ENCODE data around the gene STK39.

Gene STK39

GRCh38 chr2:168245074-168245825, 2.1 kb downstream of the STK39 start:
- DNase-seq, result no peak

GRCh38 chr2:168244318-168244717, 3.1 kb downstream of the STK39 start:
- in situ Hi-C loops (cut with MboI; ENCODE audit: low pct_unique_long_range_greater_than_20kb, low sequenced_read_pairs), result no loop called here
- DNase-seq, result no peak

More at GRCh38 chr2:168245074-168245825, 2.1 kb downstream of the STK39 start:
- in situ Hi-C loops (cut with MboI; ENCODE audit: low pct_unique_long_range_greater_than_20kb, low sequenced_read_pairs), result no loop called here

DNA sequence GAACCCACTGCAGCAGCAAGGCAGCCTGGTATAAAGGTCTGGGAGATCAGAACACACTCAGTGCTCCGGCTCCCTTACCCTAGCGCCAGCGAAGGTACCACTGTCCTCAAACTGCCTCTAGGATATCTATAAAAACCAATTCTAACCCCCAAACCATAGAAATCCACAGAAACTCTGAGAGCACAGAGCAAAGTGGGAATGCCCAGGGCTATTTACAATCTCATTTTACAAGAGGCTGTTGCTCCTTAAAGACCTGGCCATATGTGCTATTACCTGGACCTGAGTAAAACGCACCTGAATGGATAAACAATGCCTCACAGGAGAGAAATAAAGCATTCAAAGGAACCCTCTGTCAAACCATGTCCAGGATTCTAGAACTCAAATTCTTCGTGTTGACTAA, 4.3 kb downstream of the STK39 start:
- in situ Hi-C loops (cut with MboI; ENCODE audit: low pct_unique_long_range_greater_than_20kb, low sequenced_read_pairs), result no loop called here

DNA sequence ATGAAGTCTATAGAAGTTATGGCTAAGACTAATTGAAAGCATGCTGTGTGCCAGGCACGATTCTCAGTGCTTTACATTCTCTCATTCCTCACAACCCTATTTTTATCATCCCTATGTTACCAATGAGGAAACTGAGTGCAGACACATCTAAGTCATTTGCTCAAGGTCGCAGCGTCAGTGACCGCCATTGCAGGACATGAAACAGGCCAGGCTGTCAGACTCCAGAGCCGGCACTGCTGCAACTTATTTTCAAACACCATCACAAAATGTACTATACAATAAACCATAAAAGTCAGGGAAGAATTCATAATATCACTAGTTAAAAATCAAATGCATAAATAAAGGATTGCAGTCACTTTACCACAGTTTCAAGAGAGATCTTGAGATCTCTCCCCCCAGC, 5.6 kb downstream of the STK39 start:
- DNase-seq, result no peak
- in situ Hi-C loops (cut with MboI; ENCODE audit: low pct_unique_long_range_greater_than_20kb, low sequenced_read_pairs), result no loop called here

More for the DNA sequence above, 4.3 kb downstream of the STK39 start:
- no peak for DNase-seq

DNA sequence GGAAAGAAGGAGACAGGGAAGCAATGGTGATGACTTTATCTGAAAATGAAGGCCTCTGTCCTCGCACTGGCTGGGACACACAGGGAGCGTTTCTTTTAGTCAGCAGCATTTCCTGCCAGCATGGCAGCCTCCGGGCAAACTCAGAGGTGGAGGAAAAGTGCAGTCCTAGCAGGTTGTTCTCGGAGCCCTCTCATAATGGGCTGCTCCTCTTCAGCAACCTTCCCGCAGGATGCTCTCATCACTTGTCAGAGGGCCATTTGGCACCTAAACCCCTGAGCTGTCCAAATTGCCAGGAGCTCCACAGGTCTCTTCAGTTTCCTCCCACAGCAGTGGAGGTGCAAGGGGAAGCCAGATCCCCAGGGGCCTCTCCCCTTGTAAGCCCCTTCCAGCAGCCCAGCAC, 6.2 kb downstream of the STK39 start:
- no peak for DNase-seq
- in situ Hi-C loops (cut with MboI; ENCODE audit: low pct_unique_long_range_greater_than_20kb, low sequenced_read_pairs), result no loop called here

DNA sequence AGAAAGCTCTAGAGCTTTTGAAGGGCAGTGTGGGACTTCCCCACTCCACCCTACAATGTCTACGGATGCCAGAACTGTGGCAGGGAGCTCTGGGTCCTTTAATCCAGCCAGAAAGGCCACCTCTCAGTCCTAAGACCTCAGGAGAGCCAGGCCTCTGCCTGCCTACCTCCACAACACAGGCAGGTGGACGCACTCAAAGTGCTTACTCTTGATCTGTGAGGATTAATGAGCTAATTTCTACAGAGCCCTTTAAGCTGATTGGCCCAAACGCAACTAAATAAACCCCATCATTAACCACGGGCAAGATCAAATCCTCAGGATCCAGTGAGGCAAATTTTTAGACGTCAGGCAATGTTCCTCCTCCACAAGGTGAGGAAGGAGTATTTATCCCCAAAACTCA, 8.1 kb downstream of the STK39 start:
- in situ Hi-C loops (cut with MboI; ENCODE audit: low pct_unique_long_range_greater_than_20kb, low sequenced_read_pairs), result no loop called here
- no peak for DNase-seq

DNA sequence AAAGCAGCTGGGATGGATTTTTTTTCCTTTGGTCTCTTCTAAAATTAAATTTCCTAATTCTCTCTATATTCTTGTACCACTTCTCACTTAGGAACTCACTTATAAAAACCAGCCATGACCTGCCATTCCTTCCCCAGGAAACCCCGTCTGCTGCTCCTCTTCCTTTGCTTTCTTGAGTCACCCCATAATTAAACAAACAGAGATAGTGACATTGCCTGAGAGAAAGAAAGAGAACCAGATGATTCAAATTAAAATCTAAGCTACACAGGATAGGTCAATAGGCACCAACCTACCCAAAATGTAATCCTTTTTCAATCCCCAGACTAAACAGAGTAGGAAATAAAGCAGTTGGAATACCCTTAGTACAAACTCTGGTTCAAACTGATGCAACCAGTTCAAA, 9.7 kb downstream of the STK39 start:
- DNase-seq, result no peak
- in situ Hi-C loops (cut with MboI; ENCODE audit: low pct_unique_long_range_greater_than_20kb, low sequenced_read_pairs), result no loop called here

DNA sequence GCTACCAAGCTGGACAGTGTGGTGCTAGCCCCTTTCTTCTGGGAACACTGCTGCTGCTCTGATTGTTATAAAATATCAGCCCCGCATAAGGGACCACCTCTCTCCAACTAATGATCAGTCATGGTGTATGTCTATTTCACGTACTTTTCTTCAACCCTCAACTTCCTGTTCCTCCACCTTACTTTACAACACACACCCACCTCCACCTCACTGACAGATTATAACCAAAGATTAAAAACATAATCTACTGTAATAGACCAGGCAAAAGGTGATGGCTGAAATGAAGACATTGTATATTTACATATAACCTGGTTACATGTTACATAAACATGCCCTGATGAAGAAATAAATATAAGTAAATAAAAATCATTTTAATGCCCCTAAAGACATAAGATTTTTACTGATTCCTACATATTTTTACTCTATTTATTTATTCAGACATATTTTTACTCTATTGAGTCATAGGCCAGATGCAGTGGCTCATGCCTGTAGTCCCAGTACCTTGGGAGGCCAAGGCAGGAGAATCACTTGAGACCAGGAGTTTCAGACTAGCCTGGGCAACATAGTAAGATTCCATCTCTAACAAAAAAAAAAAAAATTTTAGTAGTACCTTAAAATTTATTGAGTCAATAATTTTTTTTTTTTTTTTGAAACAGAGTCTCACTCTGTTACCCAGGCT, 12.8 kb downstream of the STK39 start:
- DNase-seq, result no peak
- in situ Hi-C loops (cut with MboI; ENCODE audit: low pct_unique_long_range_greater_than_20kb, low sequenced_read_pairs), result no loop called here

GRCh38 chr2:168233726-168234406, 13.5 kb downstream of the STK39 start:
- in situ Hi-C loops (cut with MboI; ENCODE audit: low pct_unique_long_range_greater_than_20kb, low sequenced_read_pairs), result no loop called here
- no peak for DNase-seq

DNA sequence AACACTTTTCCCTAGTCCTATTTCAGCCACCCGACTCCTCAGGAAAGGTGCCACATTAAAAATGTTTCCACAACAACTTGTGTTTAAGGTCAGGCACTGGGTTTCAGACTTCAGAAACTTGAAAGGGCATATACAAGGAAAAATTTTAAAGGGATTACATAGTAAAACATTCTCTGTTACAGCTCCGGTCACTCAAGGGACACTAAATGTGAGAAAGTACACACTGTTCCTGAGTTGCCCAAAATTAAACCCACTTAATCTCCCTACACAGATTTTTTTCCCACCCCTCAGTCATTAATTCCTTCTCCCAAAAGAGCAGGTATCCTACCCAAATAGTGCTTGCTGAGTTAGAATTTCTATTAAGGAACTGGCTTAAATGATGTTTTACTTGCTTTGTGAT, 14.2 kb downstream of the STK39 start:
- DNase-seq, result no peak
- in situ Hi-C loops (cut with MboI; ENCODE audit: low pct_unique_long_range_greater_than_20kb, low sequenced_read_pairs), result no loop called here

DNA sequence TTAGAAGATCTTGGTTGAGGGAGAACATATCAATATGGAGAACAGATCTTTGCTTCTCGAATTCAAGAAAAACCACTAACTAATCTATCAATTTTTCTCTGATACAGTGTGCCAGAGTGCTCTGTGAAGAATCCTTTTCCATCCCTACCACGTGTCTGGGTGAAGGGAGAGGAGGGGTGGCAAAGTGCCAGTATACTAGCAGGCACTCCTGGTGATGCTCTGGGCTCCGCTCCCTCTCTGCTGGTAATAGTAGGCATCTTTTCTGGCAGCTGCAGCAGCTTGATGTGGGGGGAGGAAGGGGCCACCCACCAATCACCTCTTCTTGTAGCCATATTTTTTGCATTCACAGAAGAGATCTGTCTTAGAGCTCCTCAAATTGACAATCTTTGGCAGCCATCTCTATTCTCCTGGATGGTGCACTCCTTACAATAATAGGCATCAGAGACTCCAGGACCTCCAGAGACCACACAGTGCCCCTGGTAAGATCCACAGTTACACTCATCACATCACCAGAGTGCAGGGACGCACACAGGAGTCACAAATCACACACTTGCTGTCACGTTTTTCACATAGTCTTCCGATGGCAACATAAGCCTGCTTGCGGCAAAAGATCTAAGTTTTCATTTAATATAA, 15.7 kb downstream of the STK39 start:
- DNase-seq, result no peak
- in situ Hi-C loops (cut with MboI; ENCODE audit: low pct_unique_long_range_greater_than_20kb, low sequenced_read_pairs), result no loop called here

DNA sequence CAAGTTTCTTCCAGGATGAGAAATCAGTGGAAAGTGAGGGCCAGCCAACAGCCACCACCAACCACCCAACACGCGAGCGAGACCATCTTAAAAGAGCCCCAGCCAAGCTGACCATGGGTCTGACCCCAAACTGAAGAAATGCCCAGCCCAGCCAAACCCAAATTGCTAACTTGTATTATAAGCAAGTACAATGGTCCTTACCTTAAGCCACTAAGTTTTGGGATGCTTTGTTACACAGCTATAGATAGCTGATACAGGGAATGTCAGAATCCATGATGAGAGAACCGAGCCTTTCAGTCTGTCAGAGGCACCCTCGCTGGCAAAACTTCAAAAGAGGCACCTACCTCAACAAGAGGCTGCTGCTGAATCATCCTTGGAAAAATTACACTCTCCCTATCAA, 17.0 kb downstream of the STK39 start:
- no peak for DNase-seq
- in situ Hi-C loops (cut with MboI; ENCODE audit: low pct_unique_long_range_greater_than_20kb, low sequenced_read_pairs), result no loop called here

DNA sequence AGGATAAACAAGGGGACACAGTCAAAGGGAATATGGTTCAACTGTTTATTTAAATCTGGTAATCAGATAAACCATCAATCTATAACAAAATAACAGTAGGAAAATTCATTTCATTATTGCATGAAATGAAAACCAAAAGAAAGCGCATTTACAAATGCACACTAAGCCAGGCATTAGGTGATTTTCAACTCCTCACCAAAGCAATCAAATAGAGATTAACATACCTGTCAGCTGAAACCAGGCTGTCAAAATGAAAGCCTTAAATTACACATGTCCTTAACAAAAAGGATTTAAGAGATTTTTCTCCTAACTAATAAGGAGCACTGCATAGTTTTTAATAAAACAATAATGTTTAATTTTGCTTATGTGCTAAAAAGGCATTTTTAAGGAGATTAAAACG, 23.0 kb downstream of the STK39 start:
- DNase-seq, result no peak

DNA sequence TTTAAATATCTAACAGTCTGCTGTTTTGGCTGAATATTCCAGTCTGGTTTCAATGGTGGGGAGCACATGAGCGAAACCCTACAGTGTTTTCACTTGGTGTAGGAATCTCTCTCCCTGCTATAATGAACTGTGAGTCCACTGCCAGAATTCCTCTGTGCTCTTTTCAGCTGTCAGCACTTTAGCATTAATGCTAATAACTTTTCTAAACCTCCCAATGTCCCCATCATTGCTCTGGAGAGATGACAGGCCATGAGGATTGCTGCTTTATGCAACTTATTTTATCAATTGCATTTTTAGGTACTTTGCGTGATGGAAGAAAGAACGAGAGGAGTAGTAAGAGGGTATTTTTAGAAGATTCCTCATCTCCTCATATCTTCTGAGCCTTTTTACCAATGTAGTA, 25.3 kb downstream of the STK39 start:
- no peak for DNase-seq
- in situ Hi-C loops (cut with MboI; ENCODE audit: low pct_unique_long_range_greater_than_20kb, low sequenced_read_pairs), result no loop called here

More for the DNA sequence above, 23.0 kb downstream of the STK39 start:
- in situ Hi-C loops (cut with MboI; ENCODE audit: low pct_unique_long_range_greater_than_20kb, low sequenced_read_pairs), result no loop called here

DNA sequence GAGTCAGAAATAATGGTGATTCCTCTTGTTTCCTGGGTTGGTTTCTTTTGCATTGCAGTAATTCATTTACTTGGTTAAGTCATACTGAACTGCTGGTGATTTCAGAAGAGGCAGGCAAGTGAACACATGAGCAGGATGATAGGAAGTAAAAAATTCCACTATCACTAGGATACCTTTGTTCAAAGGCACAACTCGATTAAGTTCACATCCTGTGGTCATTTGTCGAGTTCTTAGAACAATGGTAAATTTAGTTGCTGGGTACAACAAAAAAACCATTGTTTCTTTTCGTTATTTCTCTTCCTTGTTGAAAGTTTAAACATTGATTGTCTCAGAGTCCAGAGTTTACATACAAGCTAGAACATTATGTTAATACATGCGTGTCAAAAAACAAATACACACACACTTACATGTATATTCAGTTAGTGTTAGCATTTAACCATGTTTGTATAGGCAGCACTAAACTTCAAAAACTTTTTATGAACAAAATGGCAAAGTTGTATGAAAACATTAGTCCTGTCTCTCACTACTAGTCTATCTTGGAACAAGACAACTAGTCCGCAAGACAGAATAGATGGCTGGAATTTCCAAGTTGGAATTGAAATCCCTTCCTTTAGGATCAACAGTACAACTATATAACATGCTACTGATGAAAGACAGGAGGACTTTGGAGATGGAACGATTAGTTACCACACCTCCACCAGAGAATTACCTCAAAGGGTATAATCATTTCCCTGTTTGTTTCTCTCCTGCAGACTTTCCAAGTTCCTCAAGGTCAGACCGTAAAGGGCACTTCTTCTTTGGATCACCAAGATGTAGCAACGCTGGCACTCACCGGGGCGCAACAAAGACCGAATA, 26.2 kb downstream of the STK39 start:
- no peak for DNase-seq

DNA sequence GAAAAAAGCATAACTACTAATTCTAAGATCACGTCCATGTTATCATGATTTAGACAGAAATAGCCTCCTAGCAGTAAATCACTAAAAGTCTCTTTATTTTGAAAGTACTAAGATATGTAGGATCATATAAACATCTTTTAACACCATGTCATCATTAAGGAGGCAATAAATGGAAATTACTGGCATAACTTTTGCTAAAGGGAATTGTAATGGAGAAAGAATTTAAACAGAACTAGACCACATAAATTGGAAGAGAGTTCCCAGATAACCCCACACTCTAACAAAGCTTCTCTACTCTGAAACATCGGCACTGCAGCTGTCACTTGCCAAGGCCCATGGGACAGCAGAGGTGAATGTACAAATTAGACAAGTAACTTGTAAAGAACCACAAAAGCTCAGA, 29.5 kb downstream of the STK39 start:
- in situ Hi-C loops (cut with MboI; ENCODE audit: low pct_unique_long_range_greater_than_20kb, low sequenced_read_pairs), result no loop called here
- DNase-seq, result no peak

More for the DNA sequence above, 26.2 kb downstream of the STK39 start:
- in situ Hi-C loops (cut with MboI; ENCODE audit: low pct_unique_long_range_greater_than_20kb, low sequenced_read_pairs), result no loop called here

- no peak for DNase-seq
- in situ Hi-C loops (cut with MboI; ENCODE audit: low pct_unique_long_range_greater_than_20kb, low sequenced_read_pairs), result no loop called here
Measured at GRCh38 chr2:168216351-168217005, 30.9 kb downstream of the STK39 start.

DNA sequence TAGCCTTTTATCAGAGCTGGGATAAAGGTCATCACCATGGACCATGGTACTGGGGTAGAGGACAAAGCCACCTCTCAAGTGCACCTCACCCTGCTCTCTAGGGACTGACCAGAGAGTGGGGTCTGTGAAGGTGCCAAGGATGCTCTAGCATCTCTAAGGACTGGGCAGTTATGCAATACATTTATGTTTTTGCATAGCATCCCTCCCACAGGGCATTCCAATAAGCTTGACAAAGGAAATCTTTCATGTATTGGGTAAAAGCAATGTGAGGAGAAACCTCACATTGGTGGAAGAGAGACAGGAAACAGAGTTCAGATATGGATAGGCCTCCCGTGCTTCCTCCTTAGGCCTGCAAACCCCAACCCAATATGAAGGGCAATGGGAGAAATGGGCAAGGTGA, 31.6 kb downstream of the STK39 start:
- in situ Hi-C loops (cut with MboI; ENCODE audit: low pct_unique_long_range_greater_than_20kb, low sequenced_read_pairs), result no loop called here

GRCh38 chr2:168212866-168213265, 34.5 kb downstream of the STK39 start:
- in situ Hi-C loops (cut with MboI; ENCODE audit: low pct_unique_long_range_greater_than_20kb, low sequenced_read_pairs), result no loop called here
- DNase-seq, result no peak

More for the DNA sequence above, 31.6 kb downstream of the STK39 start:
- no peak for DNase-seq

Measured in KBM-7 (cell line).